Cardiac septum (tissue), 1 donor: ENCODE measurements around the gene P4HA2. TPM values are rescaled to one million over a fixed set of nuclear protein-coding genes. Genes with fewer than 3 reads are reported as not detected.

Experiments
- DNase-seq: peaks from one replicate; pipeline ENCODE4 v3.0.0-alpha.2; 2020; ENCODE audit warnings: low spot score
- intact Hi-C: fragments of 100-400 bp; cut with DNase I; formaldehyde crosslinking; loops from one replicate; pipeline ENCODE4 v1.14.0; 2022
- total RNA-seq: library from RNA; stranded (reverse); fragmentation: NEBNext Ultra II Directional; extraction: Animal tissue kit (Norgen Biotek cat#: 25700); gene quantifications from one replicate; pipeline ENCODE4 v1.2.1, GENCODE V29; 2021
- donor health status: DM: no; HTN: no; CAD: no.

The P4HA2 gene
- total RNA-seq, 1 donor from 2014 or later = 50.5 TPM

DNA sequence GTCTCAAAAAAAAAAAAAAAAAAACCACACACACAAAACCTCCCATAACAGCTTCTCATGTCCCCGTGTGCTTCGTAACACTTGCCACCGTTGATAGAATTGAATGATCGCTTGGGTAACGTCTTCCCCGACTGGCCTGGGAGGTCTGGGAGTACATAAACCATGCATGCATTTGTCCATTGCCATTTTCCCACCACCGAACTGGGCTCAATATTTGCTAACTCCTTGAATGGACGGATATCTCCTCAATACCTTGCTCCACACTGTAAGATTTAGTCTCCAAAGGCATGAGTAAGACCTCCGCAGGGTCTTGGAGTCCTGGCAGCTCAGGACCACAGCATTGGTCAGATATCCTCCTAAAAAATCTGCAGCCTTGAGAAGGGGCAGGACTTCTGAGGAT is 3.2 kb upstream of the P4HA2 start:
- DNase-seq = no peak
- intact Hi-C loops = no loop called here

DNA sequence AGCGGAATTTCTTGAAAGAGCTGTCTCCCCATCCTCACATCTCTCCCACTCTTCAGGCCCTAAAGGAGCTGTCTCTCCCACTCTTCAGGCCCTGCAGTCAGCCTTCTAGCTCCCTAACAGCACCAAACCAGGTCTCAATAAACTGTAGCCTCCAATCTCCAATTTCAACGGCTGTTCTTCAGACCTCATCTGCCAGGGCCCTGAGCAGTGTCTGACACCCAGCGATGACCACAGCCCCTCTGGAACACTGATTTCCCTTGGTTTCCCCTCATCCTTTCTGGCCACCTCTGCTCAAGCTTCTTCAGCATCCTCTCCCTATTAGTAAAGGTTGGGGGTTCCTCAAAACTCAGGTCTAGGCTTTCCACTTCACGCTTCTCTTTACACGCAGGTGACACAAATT is 1.6 kb upstream of the P4HA2 start:
- intact Hi-C loops = loop anchor here (5.0 kb wide), 1 partner anchor 268 kb away; no protein-coding TSS in a partner anchor

DNA sequence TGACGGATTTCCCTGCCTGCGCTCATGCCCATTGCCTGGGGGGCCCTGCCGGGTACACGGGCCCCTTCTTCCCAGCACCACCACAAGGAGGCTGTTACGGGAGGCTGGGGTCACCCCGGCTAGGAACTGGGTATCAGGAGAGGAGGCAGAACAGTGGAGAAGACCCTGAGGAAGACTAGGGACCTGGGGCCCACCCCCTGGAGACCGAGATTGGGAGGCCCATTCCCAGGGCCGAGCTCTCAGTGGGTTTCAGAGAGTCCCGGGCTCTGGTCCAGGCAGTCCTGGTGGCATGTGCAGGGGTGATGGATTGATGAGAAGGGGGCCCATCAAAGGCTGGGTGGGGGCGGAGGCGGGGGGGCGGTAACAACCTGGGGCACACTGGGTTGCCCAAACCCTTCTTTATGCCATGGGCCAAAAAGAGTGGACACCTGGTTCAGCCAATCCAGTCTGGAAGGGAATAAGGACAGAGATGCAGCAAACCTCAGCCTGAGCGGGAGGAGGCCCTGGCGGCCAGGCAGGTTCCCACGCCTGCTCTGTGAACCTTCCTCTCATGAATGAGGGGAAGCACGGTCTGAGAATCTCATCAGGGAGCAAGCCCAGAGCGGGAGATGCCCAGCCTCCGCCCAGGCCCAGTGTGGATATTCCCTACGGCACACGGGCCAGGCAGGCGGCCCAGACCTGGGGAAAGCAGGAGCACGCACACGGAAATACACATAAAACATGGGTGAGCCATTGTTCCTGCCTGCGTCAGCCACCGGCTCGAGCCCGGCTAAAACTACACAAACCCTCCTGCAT is 785 bp upstream of the P4HA2 start:
- no peak for DNase-seq
- intact Hi-C loops = loop anchor here (5.0 kb wide), 1 partner anchor 269 kb away; no protein-coding TSS in a partner anchor

More for the DNA sequence above, 1.6 kb upstream of the P4HA2 start:
- no peak for DNase-seq

DNA sequence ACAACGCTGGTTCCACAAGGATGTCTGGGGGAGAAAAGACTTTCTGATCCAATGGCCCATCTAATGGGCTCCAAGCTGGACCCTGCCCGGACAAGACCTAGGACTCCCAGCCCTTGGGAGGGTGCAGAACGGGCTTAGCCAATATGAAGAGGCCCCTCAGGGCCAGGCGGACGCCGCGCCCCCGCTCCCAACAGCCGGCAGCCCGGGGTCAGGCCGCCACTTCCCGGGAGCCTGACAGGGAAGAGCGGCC is 493 bp downstream of the P4HA2 start:
- intact Hi-C loops = loop anchor here (2.0 to 5.0 kb wide), 2 partner anchors 66 to 270 kb away; no protein-coding TSS in a partner anchor
- DNase-seq = no peak

DNA sequence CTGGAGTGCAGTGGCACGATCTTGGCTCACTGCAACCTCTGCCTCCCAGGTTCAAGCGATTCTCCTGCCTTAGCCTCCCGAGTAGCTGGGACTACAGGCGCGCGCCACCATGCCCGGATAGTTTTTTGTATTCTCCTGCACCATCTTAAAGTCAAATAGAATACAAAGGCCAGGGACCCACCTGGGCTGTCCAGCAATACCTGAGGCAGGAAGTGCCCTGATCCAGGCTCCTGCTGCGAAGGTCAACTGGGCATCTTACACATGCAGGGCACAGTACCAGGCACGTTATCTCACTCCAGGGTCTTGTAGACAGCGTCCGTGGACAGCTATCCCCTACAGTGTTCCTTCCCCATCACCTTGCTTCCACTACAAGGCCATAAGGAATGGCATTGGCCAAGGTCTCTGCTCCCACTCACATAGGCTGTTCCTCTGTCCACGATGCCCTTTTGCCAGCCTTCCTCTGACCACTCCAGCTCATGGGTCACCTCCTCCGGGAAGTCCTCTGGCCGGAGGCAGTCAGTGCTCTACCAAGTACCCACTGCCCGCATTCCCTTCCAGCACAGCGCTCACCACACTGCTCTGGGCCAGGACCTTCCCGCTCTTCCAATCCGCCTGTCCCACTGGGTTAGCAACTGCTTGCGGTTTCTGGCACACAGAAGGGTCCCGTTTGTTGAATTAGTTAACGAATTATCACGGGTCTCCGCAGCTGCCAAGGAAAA is 978 bp downstream of the P4HA2 start:
- DNase-seq = no peak
- intact Hi-C loops = loop anchor here (2.0 to 5.0 kb wide), 2 partner anchors 66 to 271 kb away; no protein-coding TSS in a partner anchor

DNA sequence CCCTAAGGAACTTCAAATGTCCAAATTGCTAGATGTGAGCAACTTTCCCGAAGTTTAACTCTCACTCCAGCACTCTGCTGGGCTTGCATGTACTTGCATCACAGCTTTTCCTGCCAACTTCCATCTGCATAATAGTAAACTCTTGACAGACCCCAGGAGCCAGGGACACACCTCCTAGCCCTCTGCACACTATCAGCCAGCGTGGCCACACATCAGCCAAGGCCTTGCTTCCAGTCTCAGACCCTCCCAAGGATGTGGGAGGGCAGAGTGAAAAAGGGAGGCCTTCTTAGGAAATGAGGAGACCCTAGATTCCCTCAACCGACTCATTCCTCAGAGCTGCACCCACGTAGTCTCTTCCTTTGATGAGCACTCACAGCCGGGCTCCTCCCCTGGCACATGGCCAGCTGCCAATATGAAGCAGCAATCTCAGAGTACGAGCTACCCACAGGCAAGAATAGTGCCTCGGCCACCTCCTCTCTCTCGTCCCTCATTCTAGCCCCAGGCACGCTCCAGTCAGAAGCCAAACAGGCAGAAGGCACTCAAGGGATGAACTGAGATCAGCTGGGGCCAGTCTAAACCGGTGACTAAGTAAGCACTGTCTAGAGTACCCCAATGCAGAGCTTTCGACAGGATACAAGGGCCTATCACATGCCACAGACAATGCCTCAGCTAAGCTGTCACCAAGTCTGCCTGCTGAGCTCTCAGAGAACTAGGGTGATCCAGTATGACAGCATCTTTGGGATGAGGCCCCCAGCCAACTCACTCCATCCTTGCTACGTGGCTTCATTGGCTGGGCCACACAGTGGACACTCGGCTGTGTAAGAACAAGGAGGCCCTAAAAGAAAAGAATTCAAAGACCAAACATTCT is 2.3 kb downstream of the P4HA2 start:
- intact Hi-C loops = loop anchor here (2.0 to 5.0 kb wide), 2 partner anchors 67 to 272 kb away; no protein-coding TSS in a partner anchor
- peak; percentile 83 for DNase-seq

DNA sequence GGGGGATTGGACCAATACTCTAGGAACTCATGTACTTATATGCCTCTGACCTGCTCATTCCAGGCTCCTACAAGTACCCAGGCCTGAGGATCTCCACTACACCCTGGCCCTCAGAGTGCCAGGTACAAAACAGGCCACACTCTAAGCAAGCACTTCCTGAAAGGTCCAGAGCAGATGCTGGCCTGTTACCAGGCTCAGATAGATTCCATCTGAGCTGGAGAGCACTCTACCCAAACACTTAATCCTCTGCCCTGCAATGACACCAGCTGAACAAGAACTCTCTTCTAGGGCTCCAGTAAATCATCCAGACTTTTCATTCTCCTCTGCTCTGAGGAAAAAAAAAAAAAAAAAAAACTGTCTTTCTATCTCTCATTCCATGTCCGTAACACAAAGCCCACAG is 2.9 kb downstream of the P4HA2 start:
- intact Hi-C loops = loop anchor here (5.0 kb wide), 1 partner anchor 273 kb away; no protein-coding TSS in a partner anchor
- DNase-seq = peak; percentile 3

DNA sequence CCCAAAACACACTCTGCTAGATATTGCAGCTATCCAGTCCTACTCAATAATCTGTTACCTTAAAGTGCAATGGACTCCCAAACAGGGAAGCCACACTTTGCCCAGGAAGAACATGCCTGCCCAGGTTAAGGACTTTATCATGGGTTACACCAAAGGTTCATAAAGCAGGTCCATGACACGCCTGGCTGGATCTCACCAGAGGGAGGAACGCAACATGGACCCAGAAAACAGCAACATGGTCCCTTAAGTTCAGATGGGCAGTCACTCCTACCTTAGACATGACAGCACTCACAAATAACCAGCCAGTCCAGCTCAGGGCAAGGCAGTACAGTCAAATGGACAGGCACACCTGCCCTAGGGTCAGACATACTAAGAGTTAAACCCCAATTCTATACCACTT is 3.8 kb downstream of the P4HA2 start:
- intact Hi-C loops = no loop called here
- peak; percentile 29 for DNase-seq

DNA sequence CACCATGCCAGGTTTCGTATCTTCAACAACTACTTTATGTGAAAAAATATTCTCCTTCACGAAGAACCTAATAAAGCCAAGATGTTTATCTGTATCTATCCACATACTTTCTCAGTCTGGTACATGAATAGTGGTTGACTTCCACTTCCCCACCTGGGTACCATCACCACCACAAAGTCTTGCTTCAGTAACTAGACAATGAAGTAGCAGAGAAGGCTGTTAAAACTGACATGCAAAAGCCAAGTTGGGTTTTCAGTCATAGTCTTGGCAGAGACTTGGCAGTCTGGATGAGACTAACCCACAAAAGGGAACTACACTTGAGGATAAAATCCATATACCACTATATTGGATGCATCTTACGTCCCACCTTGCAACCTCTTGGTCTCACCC is 5.0 kb downstream of the P4HA2 start:
- intact Hi-C loops = no loop called here
- DNase-seq = no peak

DNA sequence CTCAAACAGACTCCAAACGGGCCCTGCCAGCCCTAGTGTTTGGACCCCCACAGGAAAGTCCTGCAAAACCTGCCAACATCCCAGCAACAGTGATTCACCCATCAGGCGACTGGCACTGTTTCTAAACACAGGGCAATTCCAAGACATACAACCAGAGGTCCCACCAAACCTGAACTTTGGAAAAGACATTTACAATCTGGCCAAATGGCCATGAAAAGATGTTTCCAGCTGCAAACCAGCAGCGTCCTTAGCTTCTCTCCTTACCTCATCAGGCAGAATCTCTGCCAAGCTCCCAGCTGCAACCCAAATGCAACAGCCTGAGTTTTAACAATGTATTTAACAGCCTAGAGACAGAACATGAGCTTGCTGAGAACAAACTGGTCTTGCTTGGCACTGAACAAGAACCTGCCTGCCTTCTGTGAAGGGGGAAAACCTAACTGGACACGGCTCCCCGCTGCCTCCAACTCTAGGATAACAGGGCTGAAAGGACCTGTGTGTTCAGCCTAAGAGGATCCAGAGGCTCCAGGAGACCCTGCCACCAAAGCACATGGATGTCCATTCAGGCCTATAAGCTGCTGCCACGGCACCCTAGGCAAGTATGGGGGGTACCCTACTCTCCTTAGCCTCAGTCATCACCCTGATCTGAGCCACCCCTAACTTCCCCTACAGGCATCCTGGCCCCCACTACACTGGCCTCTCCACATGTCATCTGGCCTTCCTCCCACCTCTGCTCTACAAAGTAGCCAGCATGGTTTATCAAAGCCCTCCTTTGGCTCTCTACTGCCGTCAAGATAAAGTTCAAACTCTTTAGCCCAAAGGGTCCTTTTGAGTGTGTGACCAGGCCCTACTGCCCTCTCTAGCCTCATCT is 5.6 kb downstream of the P4HA2 start:
- peak; percentile 41 for DNase-seq
- intact Hi-C loops = no loop called here

DNA sequence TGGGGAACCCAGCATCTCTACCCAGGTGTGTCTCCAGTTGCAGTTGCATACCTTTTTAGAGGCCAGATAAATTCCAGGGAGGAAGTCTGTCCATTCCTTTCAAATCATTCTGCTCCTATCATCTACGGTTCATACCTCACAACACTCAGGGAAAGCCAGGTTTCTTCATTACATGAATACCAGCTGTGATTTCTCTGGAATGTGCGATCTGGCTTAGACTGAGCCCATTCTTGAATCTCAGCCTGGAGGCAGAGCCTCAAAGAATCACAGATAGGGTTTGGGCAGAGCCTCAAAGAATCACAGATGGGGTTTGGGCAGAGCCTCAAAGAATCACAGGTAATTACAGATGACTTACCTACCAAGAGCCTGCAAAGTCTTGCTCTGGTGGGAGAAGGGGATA is 7.2 kb downstream of the P4HA2 start:
- DNase-seq = no peak
- intact Hi-C loops = no loop called here

DNA sequence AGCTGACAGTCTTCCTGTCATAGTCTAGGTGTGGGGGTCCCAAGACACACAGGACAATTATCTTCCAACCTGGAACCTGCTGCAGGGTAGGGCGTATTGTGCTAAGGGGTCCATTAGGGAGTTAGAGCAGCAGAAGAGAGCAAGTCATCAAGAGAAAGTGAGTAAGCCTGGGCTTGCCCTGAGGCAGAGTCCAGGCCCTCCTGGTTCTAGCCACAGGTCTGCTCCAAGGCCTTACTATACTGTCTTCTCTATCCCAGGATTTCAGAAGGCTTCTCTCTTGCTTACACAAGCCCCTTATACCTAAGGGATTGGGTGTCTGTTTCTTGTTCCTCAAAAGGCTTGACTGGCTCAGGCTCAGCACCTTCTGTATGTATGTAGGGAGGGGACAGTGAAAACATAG is 7.7 kb downstream of the P4HA2 start:
- DNase-seq = no peak
- intact Hi-C loops = loop anchor here (10.0 kb wide), 1 partner anchor 425 kb away; the partner anchor contains the start of gene FNIP1

DNA sequence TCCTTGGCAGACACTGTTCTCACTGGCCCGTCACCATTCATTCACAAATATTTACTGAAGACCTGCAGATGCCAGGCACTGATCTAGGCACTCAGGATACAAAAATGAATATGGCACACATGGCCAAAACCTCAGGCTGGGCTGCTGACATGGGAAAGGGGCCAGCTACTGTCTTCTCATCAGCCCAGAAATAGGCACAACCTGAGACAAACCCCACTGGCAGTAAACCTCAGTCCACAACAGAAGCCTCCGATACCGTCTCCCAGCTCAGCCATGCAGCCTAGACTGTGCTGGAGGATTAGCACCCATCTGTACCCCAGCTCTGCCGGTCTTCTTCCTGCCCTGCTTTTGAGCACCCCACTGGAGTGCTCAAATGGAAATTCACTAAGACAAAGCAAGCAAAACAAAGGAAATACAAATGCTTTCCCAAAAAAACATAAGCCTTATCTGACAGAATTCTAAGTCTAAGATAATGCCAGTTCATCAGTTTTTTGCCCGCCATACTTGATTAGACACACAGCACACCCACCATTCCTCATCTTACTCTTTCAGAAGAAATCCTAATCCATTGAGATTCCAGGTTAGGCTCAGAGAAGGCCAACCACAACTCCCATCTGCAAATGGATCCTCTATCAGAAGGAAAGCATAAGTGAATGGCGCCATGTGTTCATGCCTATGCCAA is 8.2 kb downstream of the P4HA2 start:
- DNase-seq = no peak
- intact Hi-C loops = loop anchor here (10.0 kb wide), 1 partner anchor 425 kb away; the partner anchor contains the start of gene FNIP1

DNA sequence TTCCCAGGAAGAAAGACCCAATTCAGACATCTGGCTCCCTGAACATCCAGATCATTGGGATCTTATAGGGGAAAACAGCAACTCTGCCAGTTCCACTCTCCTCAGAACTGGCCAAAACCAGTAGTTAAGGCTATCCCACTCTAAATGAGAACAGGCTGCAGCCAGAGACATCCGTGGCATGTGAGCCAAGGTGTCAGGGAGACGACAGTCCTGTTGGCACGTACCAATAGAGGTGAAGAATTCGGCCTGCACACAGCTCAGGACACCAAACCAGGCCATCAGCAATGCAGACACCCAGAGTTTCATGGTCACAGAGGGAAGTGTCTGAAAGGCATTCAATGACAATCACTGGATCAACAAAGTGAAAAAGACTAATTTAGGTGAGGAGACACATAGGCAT is 9.3 kb downstream of the P4HA2 start:
- DNase-seq = no peak
- intact Hi-C loops = loop anchor here (10.0 kb wide), 1 partner anchor 424 kb away; the partner anchor contains the start of gene FNIP1

DNA sequence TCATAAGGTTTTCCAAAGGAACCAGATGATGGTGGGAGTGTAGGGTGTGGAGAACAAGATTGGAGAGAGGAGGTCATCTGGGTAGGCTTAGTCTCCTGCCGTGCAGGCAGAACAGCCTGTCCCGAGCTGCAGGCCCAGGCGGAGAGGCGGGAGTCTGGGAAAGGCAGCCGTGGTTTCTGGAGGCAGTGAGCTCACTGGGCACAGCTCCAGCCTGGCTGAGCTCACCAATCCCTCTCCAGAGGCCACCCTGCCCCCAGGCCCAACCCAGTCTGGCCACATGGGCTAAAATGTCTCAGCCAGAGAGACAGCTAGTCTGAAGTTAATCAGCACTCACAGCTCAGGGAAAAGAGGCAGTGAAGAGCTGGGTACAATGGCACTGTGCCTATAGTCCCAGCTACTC is 12.3 kb downstream of the P4HA2 start:
- DNase-seq = peak; percentile 93
- intact Hi-C loops = loop anchor here (10.0 kb wide), 1 partner anchor 421 kb away; the partner anchor contains the start of gene FNIP1

DNA sequence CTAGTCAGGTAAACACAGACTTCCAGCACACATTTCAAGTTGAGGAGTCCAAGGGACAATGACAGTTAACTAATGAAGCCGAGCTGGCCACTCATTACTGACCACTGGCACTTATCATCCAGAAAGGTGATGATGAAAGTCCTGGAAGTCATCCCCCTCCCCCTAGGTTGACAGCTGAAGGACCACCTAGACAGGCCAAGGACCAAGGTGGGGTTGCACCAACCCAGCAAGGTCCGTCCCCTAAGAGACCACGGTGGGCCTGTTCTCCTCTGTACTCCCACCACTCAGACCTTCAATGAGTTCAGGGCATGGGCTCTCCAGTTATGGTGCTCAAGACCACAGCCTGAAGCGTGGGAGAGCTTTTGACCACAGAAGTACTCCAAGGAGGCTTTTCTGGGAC is 13.2 kb downstream of the P4HA2 start:
- intact Hi-C loops = loop anchor here (10.0 kb wide), 1 partner anchor 420 kb away; the partner anchor contains the start of gene FNIP1
- DNase-seq = peak; percentile 67

DNA sequence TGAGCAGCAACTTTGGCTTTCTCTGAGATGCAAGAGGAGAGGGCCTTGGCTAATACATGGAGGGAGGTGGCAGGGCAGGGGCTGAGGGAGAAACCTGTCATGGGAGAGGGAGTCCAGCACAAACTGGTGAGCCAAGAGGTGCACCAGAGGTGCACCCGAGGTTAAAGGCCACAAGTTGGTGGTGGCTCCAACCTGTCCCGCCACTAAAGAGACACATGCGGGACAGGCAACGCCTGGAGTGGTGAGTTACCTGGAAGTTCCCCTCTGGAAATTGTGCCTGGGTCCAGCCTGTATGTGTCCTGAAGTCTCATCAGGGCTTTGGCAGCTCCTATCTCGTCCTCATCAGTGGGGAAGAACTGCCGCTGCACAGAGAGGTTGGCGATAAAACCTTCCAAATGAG is 14.0 kb downstream of the P4HA2 start:
- intact Hi-C loops = loop anchor here (10.0 kb wide), 1 partner anchor 419 kb away; the partner anchor contains the start of gene FNIP1

DNA sequence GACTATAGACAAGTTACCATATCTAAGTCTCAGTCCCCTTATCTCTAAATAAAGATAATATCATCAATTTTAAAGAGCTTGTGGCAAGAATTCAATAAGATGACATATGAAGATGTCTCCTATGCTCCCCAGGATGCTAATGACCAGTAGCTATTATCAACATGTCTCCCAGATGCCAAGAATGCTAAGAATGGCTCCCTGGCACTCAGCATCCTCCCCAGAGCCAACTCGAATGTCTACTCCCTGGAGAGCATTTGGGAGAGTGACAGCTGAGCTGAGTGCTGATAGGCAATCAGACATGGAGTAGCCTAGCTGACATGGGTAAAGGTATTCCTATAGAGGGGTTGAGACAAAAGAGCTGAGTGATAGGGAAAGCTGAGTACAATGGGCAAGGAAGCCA is 15.9 kb downstream of the P4HA2 start:
- peak; percentile 80 for DNase-seq
- intact Hi-C loops = loop anchor here (10.0 kb wide), 1 partner anchor 417 kb away; the partner anchor contains the start of gene FNIP1

More for the DNA sequence above, 14.0 kb downstream of the P4HA2 start:
- peak; percentile 60 for DNase-seq
